Measurements from ENCODE around the gene FHIT. TPM values are rescaled to one million over a fixed set of nuclear protein-coding genes. Genes with fewer than 3 reads are reported as not detected.
A peak's percentile ranks its signal among the peaks of the same experiment; 100 is the strongest.

FHIT gene
- total RNA-seq, 1 donor from 2014 or later: 23.8 TPM

DNA sequence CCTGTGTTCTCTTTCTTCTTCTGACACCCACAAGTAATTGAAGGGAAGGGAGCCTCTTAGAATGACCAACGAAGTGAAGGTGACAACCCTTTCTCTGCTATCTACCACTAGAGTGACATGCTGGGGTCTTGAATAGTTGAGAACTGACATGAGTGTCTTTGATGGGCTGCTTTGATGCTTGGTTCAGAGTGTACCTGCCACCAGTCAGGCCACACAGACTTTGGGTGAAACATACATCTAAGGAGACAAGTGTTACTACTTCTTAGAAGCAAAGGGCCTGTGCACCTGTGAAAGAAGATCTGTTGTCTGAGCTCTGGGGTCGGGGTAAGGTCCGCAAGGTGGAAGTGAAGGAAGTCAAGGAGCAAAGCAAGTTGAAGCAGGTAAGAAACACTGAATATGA, 1160.7 kb downstream of the FHIT start:
- Mint-ChIP-seq H3K36me3 (ENCODE audit: low read depth) (peaks cover 33% of the 10 kb centered on the region), H3K27me3 (no peaks in the 10 kb centered on the region), H3K4me3 (no peak overlapping the region), H3K9me3 (peaks cover 41% of the 10 kb centered on the region), H3K4me1 (peaks cover 33% of the 10 kb centered on the region), H3K27ac (peak overlapping the region; percentile 8)
- no peak for DNase-seq
- intact Hi-C loops (cut with micrococcal nuclease): no loop called here

DNA sequence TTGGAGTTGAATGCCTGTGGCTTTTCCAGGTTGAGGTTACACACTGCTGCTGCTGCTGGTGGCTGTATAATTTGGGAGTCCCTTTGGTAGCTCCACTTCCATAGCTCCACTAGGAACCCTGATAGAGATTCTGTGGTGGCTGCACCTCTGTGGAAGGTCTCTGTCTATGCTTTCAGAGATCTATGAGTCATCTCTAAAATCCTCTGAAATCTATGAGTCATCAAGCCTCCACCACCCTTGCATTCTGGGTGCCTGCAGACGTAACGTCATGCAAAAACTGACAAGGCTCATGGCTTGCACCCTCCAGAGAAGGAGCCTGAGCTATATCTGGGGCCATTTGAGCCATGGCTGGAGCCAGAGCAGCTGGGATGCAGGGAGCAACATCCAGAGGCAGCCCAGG, 1164.4 kb downstream of the FHIT start:
- intact Hi-C loops (cut with micrococcal nuclease): loop anchor here (10.0 kb wide), 5 partner anchors 368 to 1478 kb away; partner anchors contain the start of gene PTPRG
- Mint-ChIP-seq H3K27me3 (no peaks in the 10 kb centered on the region), H3K36me3 (ENCODE audit: low read depth) (peaks cover 64% of the 10 kb centered on the region), H3K4me1 (peaks cover 52% of the 10 kb centered on the region), H3K4me3 (peak overlapping the region; percentile 53), H3K9me3 (peaks cover 52% of the 10 kb centered on the region), H3K27ac (peak overlapping the region; percentile 87)
- peak; percentile 82 for DNase-seq

DNA sequence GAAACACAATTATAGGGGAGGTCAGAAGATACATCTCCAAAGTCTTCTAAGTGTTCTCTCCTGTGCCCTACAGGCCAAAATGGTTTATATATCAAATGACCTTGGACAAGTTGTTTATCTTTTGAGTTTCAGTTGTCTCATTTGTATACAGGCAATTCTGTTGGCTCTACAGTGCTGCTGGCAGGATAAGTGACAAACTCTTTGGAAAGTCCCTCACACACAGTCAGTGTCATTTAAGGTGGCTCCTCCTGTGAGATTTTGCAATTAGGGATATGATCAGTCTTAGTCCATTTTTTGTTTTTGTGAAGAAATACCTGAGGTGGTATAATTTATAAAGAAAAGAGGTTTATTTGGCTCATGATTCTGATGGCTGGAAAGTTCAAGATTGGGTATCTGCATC, 1165.6 kb downstream of the FHIT start:
- intact Hi-C loops (cut with micrococcal nuclease): loop anchor here (10.0 kb wide), 5 partner anchors 369 to 1479 kb away; partner anchors contain the start of gene PTPRG
- Mint-ChIP-seq H3K4me1 (peaks cover 60% of the 10 kb centered on the region), H3K4me3 (peak overlapping the region; percentile 11), H3K27me3 (no peaks in the 10 kb centered on the region), H3K36me3 (ENCODE audit: low read depth) (peaks cover 61% of the 10 kb centered on the region), H3K9me3 (peaks cover 45% of the 10 kb centered on the region), H3K27ac (peak overlapping the region; percentile 87)
- DNase-seq: no peak

DNA sequence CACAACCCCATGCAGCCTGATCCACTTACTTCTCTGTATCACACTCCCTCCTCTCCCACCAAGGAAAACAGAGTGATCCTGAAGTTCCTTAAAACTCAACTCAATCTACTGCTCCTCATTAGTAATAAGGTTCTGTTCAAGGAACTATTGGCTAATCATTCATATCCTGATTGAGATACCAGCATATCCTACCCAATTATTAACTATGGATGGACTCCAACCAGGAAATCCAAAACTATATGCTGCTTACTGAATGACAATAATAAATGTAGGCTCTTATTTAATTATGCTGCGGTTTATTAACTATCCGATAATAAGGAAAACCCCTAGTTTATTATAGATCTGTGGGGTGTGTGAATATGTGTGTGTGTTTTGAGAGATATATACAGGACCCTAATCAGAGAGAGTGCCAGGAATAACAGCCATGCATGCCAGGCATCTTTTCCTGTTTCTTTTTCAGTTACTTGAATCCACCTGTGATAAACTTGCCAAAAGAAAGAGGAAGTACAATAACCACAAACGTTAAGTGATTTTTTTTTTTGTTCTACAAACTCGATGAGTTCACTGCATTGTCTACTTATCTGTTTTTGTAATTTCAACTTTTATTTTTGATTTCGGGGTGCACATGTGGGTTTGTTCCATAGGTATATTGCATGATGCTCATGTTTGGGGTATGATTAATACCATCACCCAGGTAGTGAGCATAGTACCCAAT, 1169.7 kb downstream of the FHIT start:
- no peak for DNase-seq
- Mint-ChIP-seq H3K4me1 (peaks cover 64% of the 10 kb centered on the region), H3K27ac (peak overlapping the region; percentile 100), H3K4me3 (peak overlapping the region; percentile 76), H3K9me3 (peaks cover 23% of the 10 kb centered on the region), H3K27me3 (peaks cover 2% of the 10 kb centered on the region), H3K36me3 (ENCODE audit: low read depth) (peaks cover 45% of the 10 kb centered on the region)
- intact Hi-C loops (cut with micrococcal nuclease): loop anchor here (2.0 to 10.0 kb wide), 6 partner anchors 147 to 1483 kb away; partner anchors contain the start of gene PTPRG

DNA sequence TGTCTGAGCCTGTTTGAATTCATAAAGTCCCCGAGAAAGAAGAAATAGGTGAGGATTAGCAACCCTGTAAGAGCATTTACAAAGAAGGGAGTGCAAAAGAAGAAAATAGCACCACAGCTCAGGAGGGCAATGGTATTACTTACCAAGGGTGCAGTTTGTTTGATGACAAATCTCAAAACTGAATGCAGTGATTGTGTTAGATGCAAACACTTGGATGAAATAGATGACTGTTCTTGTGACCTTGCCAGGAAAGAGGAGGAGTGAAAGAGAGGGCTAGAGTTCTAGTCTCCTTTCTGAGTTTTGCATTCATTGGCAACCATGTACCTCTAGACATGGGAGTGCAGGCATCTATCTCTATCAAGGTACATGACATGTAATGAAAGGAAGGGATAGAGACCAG, 1170.6 kb downstream of the FHIT start:
- Mint-ChIP-seq H3K27me3 (peaks cover 2% of the 10 kb centered on the region), H3K9me3 (peaks cover 15% of the 10 kb centered on the region), H3K27ac (peak overlapping the region; percentile 100), H3K4me3 (peak overlapping the region; percentile 76), H3K4me1 (peaks cover 62% of the 10 kb centered on the region), H3K36me3 (ENCODE audit: low read depth) (peaks cover 36% of the 10 kb centered on the region)
- intact Hi-C loops (cut with micrococcal nuclease): loop anchor here (1.0 to 10.0 kb wide), 10 partner anchors 32 to 1484 kb away; partner anchors contain the start of gene PTPRG
- DNase-seq: peak; percentile 80

DNA sequence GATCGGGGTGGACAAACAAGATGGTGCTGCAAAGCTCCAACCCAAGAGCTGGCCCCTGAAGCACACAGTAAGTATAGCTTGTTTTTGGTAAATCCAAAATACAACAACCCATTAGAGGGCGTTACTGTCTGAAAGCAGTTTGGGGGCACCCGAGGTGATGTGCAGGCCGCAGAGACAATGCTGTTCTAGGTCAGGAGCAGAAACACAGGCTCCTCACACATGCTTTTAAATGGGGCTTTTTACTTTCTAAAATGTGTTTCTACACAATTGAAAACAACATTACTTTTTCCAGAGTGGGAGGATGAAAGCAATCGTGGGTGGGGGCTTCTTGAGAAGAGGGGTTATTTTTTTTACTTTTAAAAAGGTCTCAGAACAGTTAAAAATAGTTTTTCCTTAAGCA, 1172.2 kb downstream of the FHIT start:
- Mint-ChIP-seq H3K4me3 (peak overlapping the region; percentile 76), H3K27ac (peak overlapping the region; percentile 100), H3K4me1 (peaks cover 64% of the 10 kb centered on the region), H3K36me3 (ENCODE audit: low read depth) (peaks cover 29% of the 10 kb centered on the region), H3K27me3 (peaks cover 2% of the 10 kb centered on the region), H3K9me3 (peaks cover 15% of the 10 kb centered on the region)
- intact Hi-C loops (cut with micrococcal nuclease): loop anchor here (1.0 to 10.0 kb wide), 9 partner anchors 14 to 1173 kb away; partner anchors contain the start of gene FHIT
- peak; percentile 87 for DNase-seq

DNA sequence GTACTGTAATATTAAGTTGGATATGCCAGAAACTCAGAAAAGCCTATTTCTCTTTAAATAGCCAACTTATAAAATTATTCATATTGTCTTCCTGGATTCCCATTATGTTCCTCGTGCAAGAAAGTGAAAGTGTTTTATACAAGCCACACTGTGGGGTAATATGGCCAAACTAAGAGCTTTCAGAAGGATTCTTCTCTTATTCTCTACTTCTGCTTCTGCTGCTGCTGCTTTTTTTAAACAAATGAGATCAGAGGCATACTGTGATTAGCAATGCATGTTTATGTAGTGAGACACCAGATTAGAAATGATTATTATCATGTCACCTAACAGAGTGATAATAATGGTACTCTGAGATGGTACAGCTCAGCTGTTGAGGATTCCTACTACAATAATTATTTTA, 1174.9 kb downstream of the FHIT start:
- DNase-seq: no peak
- Mint-ChIP-seq H3K4me3 (peak overlapping the region; percentile 84), H3K27ac (peak overlapping the region; percentile 85)

DNA sequence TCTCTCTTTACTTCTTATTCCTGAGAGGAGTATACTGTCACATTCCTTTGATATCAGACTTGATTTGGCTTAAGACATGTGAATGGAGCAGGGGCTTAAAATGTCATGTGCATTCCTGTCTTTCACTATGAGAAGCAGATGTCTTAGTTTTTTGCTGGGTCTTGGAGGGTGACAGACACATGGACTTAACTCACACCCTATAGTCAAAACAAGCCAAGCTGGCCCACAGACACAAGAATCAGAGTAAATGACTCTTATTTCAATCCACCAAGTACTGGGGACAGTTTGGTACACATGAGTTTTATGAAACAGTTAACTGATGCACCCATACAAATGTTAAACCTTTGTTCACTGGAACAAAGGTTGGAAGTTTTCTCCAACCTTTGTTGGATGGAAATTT, 1177.3 kb downstream of the FHIT start:
- Mint-ChIP-seq H3K4me1 (peaks cover 57% of the 10 kb centered on the region), H3K27me3 (no peaks in the 10 kb centered on the region), H3K27ac (peak overlapping the region; percentile 89), H3K9me3 (peaks cover 11% of the 10 kb centered on the region), H3K4me3 (peak overlapping the region; percentile 72), H3K36me3 (ENCODE audit: low read depth) (peaks cover 41% of the 10 kb centered on the region)
- intact Hi-C loops (cut with micrococcal nuclease): loop anchor here (1.0 to 10.0 kb wide), 2 partner anchors 9 to 499 kb away; no protein-coding TSS in a partner anchor
- DNase-seq: no peak

More for the DNA sequence above, 1174.9 kb downstream of the FHIT start:
- peaks cover 30% of the 10 kb centered on the region for H3K36me3 Mint-ChIP-seq (ENCODE audit: low read depth)
- H3K27me3 Mint-ChIP-seq: peaks cover 2% of the 10 kb centered on the region
- H3K9me3 Mint-ChIP-seq: peaks cover 10% of the 10 kb centered on the region
- H3K4me1 Mint-ChIP-seq: peaks cover 65% of the 10 kb centered on the region
- intact Hi-C loops (cut with micrococcal nuclease): loop anchor here (5.0 to 10.0 kb wide), 3 partner anchors 502 to 1176 kb away; partner anchors contain the start of gene FHIT

DNA sequence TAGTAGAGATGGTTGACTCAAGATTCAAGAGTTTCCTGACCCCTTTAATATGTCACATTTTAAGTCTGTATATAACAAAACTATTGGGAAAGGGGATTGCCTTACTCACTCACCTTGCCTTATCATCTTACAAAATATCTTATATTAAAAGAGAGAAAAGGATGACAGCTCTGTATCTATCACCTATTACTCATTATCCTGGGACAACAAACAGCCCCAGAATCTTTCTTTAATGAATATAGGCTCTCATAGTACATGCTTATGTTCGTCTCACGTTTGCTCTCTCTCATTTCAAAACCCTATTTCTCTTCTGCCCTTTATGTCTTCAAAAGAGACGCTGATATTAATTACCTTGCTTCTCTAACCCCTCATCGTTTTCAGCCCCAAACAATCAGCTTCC, 1178.0 kb downstream of the FHIT start:
- peak overlapping the region; percentile 72 for H3K4me3 Mint-ChIP-seq
- peaks cover 11% of the 10 kb centered on the region for H3K9me3 Mint-ChIP-seq
- DNase-seq: no peak
- intact Hi-C loops (cut with micrococcal nuclease): loop anchor here (10.0 kb wide), 1 partner anchor 498 kb away; no protein-coding TSS in a partner anchor
- H3K36me3 Mint-ChIP-seq (ENCODE audit: low read depth): peaks cover 43% of the 10 kb centered on the region
- H3K4me1 Mint-ChIP-seq: peaks cover 52% of the 10 kb centered on the region
- H3K27ac Mint-ChIP-seq: peak overlapping the region; percentile 89
- H3K27me3 Mint-ChIP-seq: no peaks in the 10 kb centered on the region

DNA sequence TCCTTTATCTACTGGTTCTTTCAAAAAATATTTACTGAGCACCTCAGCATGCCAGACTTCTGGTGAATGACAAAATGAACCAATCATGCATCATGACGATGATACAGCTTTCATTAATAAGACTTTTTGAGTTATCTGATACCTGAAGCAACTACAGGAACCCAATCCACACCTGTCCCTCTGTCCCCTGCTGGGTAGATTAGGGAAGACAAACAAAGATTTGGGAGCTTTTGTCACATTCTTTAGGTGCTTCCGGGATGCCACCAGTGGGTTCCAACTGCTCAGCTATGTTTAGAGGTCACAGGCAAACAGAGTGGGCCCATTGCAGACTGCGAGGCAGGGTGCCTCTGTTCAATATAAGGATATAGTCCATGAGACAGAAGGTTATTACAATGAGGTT, 1180.9 kb downstream of the FHIT start:
- intact Hi-C loops (cut with micrococcal nuclease): loop anchor here (10.0 kb wide), 1 partner anchor 496 kb away; no protein-coding TSS in a partner anchor
- no peak overlapping the region for H3K4me3 Mint-ChIP-seq
- no peak overlapping the region for H3K27ac Mint-ChIP-seq
- no peaks in the 10 kb centered on the region for H3K27me3 Mint-ChIP-seq
- H3K4me1 Mint-ChIP-seq: peaks cover 49% of the 10 kb centered on the region
- peaks cover 16% of the 10 kb centered on the region for H3K9me3 Mint-ChIP-seq
- DNase-seq: no peak
- H3K36me3 Mint-ChIP-seq (ENCODE audit: low read depth): peaks cover 56% of the 10 kb centered on the region

DNA sequence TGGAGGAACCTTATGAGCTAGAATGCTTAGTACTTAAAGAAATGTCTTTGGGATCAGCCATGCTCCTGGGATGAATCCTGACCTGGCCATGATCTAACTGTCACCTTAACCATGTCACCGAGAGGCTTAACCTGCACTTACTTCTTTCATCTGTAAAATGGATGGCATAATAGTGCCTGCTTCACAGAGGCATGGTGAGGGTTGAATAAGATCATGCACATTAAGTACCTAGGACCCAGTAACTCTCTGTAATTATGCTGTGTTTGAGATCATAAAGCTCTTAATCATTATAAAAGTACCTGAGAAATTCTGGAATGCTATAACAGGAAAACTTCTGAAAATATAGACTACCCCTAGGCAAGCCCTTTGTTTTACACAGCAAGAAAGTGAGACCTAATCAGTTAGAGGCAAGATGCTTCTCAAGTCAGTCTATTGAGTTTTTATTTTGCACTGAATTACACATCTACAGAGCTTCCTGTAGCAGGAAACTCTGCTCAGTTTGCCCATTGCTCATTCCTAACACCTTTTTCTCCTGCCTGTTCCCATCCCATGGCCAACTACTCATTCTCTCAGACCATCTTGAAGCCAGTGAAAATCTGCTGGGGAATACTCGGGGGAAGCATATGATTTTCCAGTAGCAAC, 1185.9 kb downstream of the FHIT start:
- H3K27me3 Mint-ChIP-seq: no peaks in the 10 kb centered on the region
- DNase-seq: no peak
- peaks cover 63% of the 10 kb centered on the region for H3K4me1 Mint-ChIP-seq
- peak overlapping the region; percentile 89 for H3K27ac Mint-ChIP-seq
- peak overlapping the region; percentile 43 for H3K4me3 Mint-ChIP-seq
- intact Hi-C loops (cut with micrococcal nuclease): loop anchor here (1.0 to 2.0 kb wide), 4 partner anchors 9 to 17 kb away; no protein-coding TSS in a partner anchor
- H3K9me3 Mint-ChIP-seq: peaks cover 5% of the 10 kb centered on the region
- H3K36me3 Mint-ChIP-seq (ENCODE audit: low read depth): peaks cover 42% of the 10 kb centered on the region

DNA sequence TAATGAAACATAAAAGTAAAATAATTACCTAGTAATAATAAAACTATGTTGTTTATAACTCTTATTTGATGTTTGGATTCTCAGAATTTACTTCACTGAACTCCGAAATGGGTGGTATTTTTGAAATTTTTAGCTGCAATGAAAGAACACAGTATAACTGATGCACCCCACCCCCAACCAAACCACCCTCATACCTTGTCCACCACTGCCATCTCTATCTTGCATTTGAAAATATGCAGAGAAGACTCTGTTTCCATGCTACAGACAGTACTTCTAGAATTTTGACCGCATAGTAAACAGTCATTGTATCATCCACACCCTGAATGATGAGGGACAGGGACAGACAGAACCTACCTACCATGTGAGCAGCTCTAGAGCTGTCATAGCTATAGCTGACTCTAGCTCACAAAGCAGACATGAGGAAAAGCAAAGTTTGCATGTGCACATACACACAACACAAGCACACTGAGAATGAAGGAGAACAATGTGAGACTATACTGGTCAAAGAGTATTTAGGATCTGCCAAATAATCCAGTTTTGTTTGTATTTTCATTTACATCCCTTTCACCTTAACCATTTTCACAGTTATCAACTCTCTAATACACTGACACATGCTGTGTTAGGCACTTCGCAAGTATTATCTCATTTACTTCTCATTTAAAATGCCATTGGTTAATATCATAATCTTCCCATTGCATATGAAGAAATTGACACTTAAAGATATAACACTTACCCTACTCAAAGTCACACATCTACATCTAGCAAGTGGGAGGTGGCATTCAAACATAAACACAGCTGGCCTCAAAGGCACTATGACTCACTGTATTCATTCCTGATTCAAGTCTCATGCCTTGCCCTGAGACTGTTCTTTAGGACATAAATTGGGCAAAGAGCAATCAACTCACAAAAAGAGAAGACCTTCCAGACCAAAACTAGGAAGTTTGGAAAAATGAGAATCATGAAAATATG, 1186.8 kb downstream of the FHIT start:
- peak overlapping the region; percentile 43 for H3K4me3 Mint-ChIP-seq

DNA sequence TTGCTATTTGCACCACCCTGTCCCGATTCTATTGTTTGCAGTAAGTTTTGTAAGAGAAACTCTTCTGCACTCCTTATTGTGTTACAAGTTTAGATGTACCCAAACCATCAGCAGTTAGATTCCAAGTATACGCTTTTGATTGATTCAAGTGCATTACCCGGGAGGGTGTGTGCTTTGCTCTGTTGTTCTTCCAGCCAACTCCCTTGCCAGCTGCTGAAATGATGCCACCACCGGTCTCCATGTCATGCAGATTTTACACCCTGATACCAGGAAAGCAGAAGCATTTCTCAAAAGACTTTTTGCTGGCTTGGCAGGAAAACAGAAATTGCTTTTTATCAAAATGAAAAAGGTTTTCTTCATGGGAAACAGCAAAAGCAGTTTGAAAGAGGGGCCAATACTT, 1194.8 kb downstream of the FHIT start:
- Mint-ChIP-seq H3K27me3 (no peaks in the 10 kb centered on the region), H3K36me3 (ENCODE audit: low read depth) (peaks cover 55% of the 10 kb centered on the region), H3K4me1 (peaks cover 81% of the 10 kb centered on the region), H3K9me3 (peaks cover 21% of the 10 kb centered on the region), H3K27ac (peak overlapping the region; percentile 93), H3K4me3 (peak overlapping the region; percentile 72)
- DNase-seq: peak; percentile 75
- intact Hi-C loops (cut with micrococcal nuclease): loop anchor here (1.0 to 10.0 kb wide), 3 partner anchors 8 to 1468 kb away; no protein-coding TSS in a partner anchor

More for the DNA sequence above, 1186.8 kb downstream of the FHIT start:
- H3K27ac Mint-ChIP-seq: peak overlapping the region; percentile 89
- H3K27me3 Mint-ChIP-seq: no peaks in the 10 kb centered on the region
- peaks cover 38% of the 10 kb centered on the region for H3K36me3 Mint-ChIP-seq (ENCODE audit: low read depth)
- peak; percentile 71 for DNase-seq
- intact Hi-C loops (cut with micrococcal nuclease): loop anchor here (1.0 to 2.0 kb wide), 5 partner anchors 8 to 16 kb away; no protein-coding TSS in a partner anchor
- H3K4me1 Mint-ChIP-seq: peaks cover 61% of the 10 kb centered on the region
- H3K9me3 Mint-ChIP-seq: peaks cover 10% of the 10 kb centered on the region
